Prostate gland (tissue), 2 donors: Measurements from ENCODE around the gene JMJD4.

Source experiments
- CTCF ChIP-seq, 4 experiments: fragments of 200-600 bp in 2 of 4; fragments of 450-650 bp in 2 of 4; sonication (generic) in 2 of 4; IDR thresholded peaks; 1 replicate in 3 of 4; 2 replicates in 1 of 4; pipeline ENCODE4 v1.5.1; 2016 to 2019; ENCODE audit warnings: antibody characterized with exemption in 4 of 4, mild to moderate bottlenecking in 2 of 4, moderate library complexity in 2 of 4
- POLR2A ChIP-seq: fragments of 450-650 bp; IDR thresholded peaks from one replicate; pipeline ENCODE4 v1.6.1; 2016; ENCODE audit warnings: antibody characterized with exemption, mild to moderate bottlenecking
- POLR2AphosphoS5 ChIP-seq: sonication (generic); formaldehyde crosslinking; IDR thresholded peaks from one replicate; pipeline ENCODE4 v1.6.1; 2017; ENCODE audit warnings: antibody characterized with exemption

GRCh38 chr1:227712648-227713047 is 22.5 kb downstream of the JMJD4 start:
- TF ChIP-seq POLR2AphosphoS5, result no peak
- TF ChIP-seq CTCF (IDR thresholded peaks at IDR 0.05), result no peak
- TF ChIP-seq POLR2A, result no peak
